Common myeloid progenitor, CD34-positive (primary cell): ENCODE data around the gene EPN3.

Experiments used
- CTCF ChIA-PET: fragments of 350-600 bp; sonication (Branson Sonifier 250); formaldehyde crosslinking; loops from one replicate; lab custom pipeline; 2021; ENCODE audit warnings: antibody characterized with exemption; lab: Charles Lee
- POLR2A ChIA-PET: fragments of 350-600 bp; sonication (Branson Sonifier 250); formaldehyde crosslinking; loops from one replicate; lab custom pipeline; 2021; ENCODE audit warnings: antibody characterized with exemption; lab: Charles Lee
- DNase-seq, 3 donors: peaks; one replicate each; pipeline versions ENCODE4 v3.0.0 to v3.0.0-alpha.2; 2013
- H3K27ac ChIP-seq, 2 experiments: 1 replicate in 1 of 2; 2 replicates in 1 of 2; pipeline ENCODE4 v1.7.0; 2013; ENCODE audit warnings: inconsistent platforms in 2 of 2, low read length in 2 of 2, mild to moderate bottlenecking in 2 of 2, low read depth in 1 of 2, moderate library complexity in 1 of 2; ENCODE audit not compliant: severe bottlenecking in 2 of 2, insufficient read depth in 1 of 2, poor library complexity in 1 of 2
- H3K27me3 ChIP-seq, 5 experiments: replicated peaks in 2 of 5; 1 replicate in 3 of 5; 2 replicates in 2 of 5; pipeline versions ENCODE4 v1.6.1 to v1.7.0; 2013; ENCODE audit warnings: low read length in 4 of 5, mild to moderate bottlenecking in 2 of 5, moderate library complexity in 2 of 5, inconsistent platforms in 1 of 5; ENCODE audit not compliant: insufficient read depth in 5 of 5, control insufficient read depth in 4 of 5
- H3K36me3 ChIP-seq, 4 experiments: 1 replicate in 2 of 4; 2 replicates in 2 of 4; pipeline versions ENCODE4 v1.6.1 to v1.7.0; 2013; ENCODE audit warnings: low read length in 3 of 4, control low read depth in 1 of 4, mild to moderate bottlenecking in 1 of 4; ENCODE audit not compliant: control insufficient read depth in 4 of 4, insufficient read depth in 4 of 4
- H3K4me1 ChIP-seq, 4 experiments: 1 replicate in 3 of 4; 2 replicates in 1 of 4; pipeline versions ENCODE4 v1.6.1 to v1.7.1; 2013; ENCODE audit warnings: low read length in 3 of 4, mild to moderate bottlenecking in 3 of 4, control low read depth in 1 of 4, inconsistent platforms in 1 of 4, moderate library complexity in 1 of 4; ENCODE audit not compliant: control insufficient read depth in 4 of 4, insufficient read depth in 4 of 4; ENCODE audit errors: control extremely low read depth in 1 of 4
- H3K4me3 ChIP-seq, 7 experiments: 1 replicate in 4 of 7; 2 replicates in 3 of 7; pipeline versions ENCODE4 v1.5.1 to v1.7.0; 2013; ENCODE audit warnings: mild to moderate bottlenecking in 7 of 7, low read length in 6 of 7, moderate library complexity in 6 of 7, inconsistent platforms in 2 of 7, low read depth in 2 of 7, control low read depth in 1 of 7; ENCODE audit not compliant: insufficient read depth in 4 of 7, control insufficient read depth in 1 of 7; ENCODE audit errors: extremely low read depth in 1 of 7
- H3K9me3 ChIP-seq, 5 experiments: 1 replicate in 4 of 5; 2 replicates in 1 of 5; pipeline versions ENCODE4 v1.6.1 to v1.7.1; 2013; ENCODE audit warnings: low read length in 4 of 5, mild to moderate bottlenecking in 2 of 5, inconsistent platforms in 1 of 5, low read depth in 1 of 5, moderate library complexity in 1 of 5; ENCODE audit not compliant: control insufficient read depth in 4 of 5, insufficient read depth in 2 of 5; ENCODE audit errors: control extremely low read depth in 1 of 5
- WGBS: methylation state at CpG from one replicate; pipeline ENCODE4 v1.1.5; 2013; ENCODE audit not compliant: insufficient coverage; 5-methylcytosine and 5-hydroxymethylcytosine counted together

The EPN3 gene

GRCh38 chr17:50511058-50511457, 21.5 kb upstream of the EPN3 start:
- H3K9me3 ChIP-seq, result no peaks in the 10 kb centered on the region
- H3K4me3 ChIP-seq, result no peak overlapping the region
- DNase-seq, result peak in 2 of 3 donors; percentile 36 to 38
- no peak overlapping the region for H3K27ac ChIP-seq
- 96% methylated on average over 2 of the region's 3 CpGs for WGBS
- H3K36me3 ChIP-seq, result no peaks in the 10 kb centered on the region
- ChIA-PET CTCF (interaction anchor here (1.3 to 1.8 kb wide), 2 partner anchors 9 to 10 kb away, joined by 4 to 8 read pairs; no protein-coding TSS in a partner anchor), POLR2A (no interaction called here)
- H3K4me1 ChIP-seq, result peaks cover 0 to 15% (median 13%) of the 10 kb centered on the region in 4 experiments
- no peaks in the 10 kb centered on the region for H3K27me3 ChIP-seq

- Histone ChIP-seq H3K36me3 (no peaks in the 10 kb centered on the region), H3K4me1 (peaks cover 0 to 8% (median 5%) of the 10 kb centered on the region in 4 experiments), H3K27ac (no peak overlapping the region), H3K9me3 (no peaks in the 10 kb centered on the region), H3K27me3 (no peaks in the 10 kb centered on the region), H3K4me3 (no peak overlapping the region)
- POLR2A ChIA-PET, result interaction anchor here (0.6 kb wide), 1 partner anchor 87 kb away, joined by 3 read pairs; no protein-coding TSS in a partner anchor
- WGBS, result 90% methylated on average over 2 of the region's 4 CpGs
- CTCF ChIA-PET, result interaction anchor here (0.7 kb wide), 1 partner anchor 31 kb away, joined by 3 read pairs; no protein-coding TSS in a partner anchor
- DNase-seq, result no peak
Measured at GRCh38 chr17:50513495-50513894, 19.0 kb upstream of the EPN3 start.

GRCh38 chr17:50514388-50514787, 18.1 kb upstream of the EPN3 start:
- 100% methylated on average over 3 of the region's 3 CpGs for WGBS
- Histone ChIP-seq H3K27me3 (no peaks in the 10 kb centered on the region), H3K4me1 (no peaks in the 10 kb centered on the region), H3K36me3 (no peaks in the 10 kb centered on the region), H3K9me3 (no peaks in the 10 kb centered on the region), H3K4me3 (no peak overlapping the region), H3K27ac (no peak overlapping the region)
- POLR2A ChIA-PET, result no interaction called here
- no peak for DNase-seq
- CTCF ChIA-PET, result interaction anchor here (1.4 to 1.8 kb wide), 2 partner anchors 9 to 30 kb away, joined by 3 to 4 read pairs; no protein-coding TSS in a partner anchor

- CTCF ChIA-PET, result interaction anchor here (1.2 to 1.9 kb wide), 4 partner anchors 10 to 29 kb away, joined by 3 to 7 read pairs (median 4); no protein-coding TSS in a partner anchor
- DNase-seq, result no peak
- Histone ChIP-seq H3K27ac (no peak overlapping the region), H3K9me3 (no peaks in the 10 kb centered on the region), H3K4me3 (no peak overlapping the region), H3K36me3 (no peaks in the 10 kb centered on the region), H3K4me1 (no peaks in the 10 kb centered on the region), H3K27me3 (peaks cover 0 to 2% (median 0%) of the 10 kb centered on the region in 5 experiments)
- 85% methylated on average over 6 of the region's 6 CpGs for WGBS
- POLR2A ChIA-PET, result no interaction called here
Measured at GRCh38 chr17:50514936-50515702, 17.4 kb upstream of the EPN3 start.

- CTCF ChIA-PET, result interaction anchor here (0.8 to 1.2 kb wide), 4 partner anchors 13 to 121 kb away, joined by 3 read pairs; no protein-coding TSS in a partner anchor
- H3K4me1 ChIP-seq, result no peaks in the 10 kb centered on the region
- peaks cover 0 to 1% (median 0%) of the 10 kb centered on the region in 4 experiments for H3K36me3 ChIP-seq
- WGBS, result 86% methylated on average over 4 of the region's 4 CpGs
- no peak overlapping the region for H3K4me3 ChIP-seq
- peaks cover 0 to 2% (median 0%) of the 10 kb centered on the region in 5 experiments for H3K27me3 ChIP-seq
- no peak overlapping the region for H3K27ac ChIP-seq
- no peaks in the 10 kb centered on the region for H3K9me3 ChIP-seq
- no peak for DNase-seq
- POLR2A ChIA-PET, result no interaction called here
Measured at GRCh38 chr17:50517011-50517410, 15.5 kb upstream of the EPN3 start.

- Histone ChIP-seq H3K4me3 (no peak overlapping the region), H3K36me3 (peaks cover 0 to 3% (median 0%) of the 10 kb centered on the region in 4 experiments), H3K9me3 (no peaks in the 10 kb centered on the region), H3K4me1 (no peaks in the 10 kb centered on the region), H3K27ac (no peak overlapping the region), H3K27me3 (peaks cover 0 to 2% (median 0%) of the 10 kb centered on the region in 5 experiments)
- DNase-seq, result no peak
- WGBS, result 87% methylated on average over 7 of the region's 8 CpGs
- ChIA-PET CTCF (interaction anchor here (1.2 to 1.4 kb wide), 2 partner anchors 16 to 17 kb away, joined by 3 to 4 read pairs; no protein-coding TSS in a partner anchor), POLR2A (no interaction called here)
Measured at GRCh38 chr17:50517504-50518383, 14.8 kb upstream of the EPN3 start.
